Measurements from ENCODE around the gene KREMEN1. TPM values are rescaled to one million over a fixed set of nuclear protein-coding genes. Genes with fewer than 3 reads are reported as not detected.
A peak's percentile ranks its signal among the peaks of the same experiment; 100 is the strongest.

Gene KREMEN1
- total RNA-seq, 1 experiment from 2014 or later: 5.8 TPM

- POLR2A ChIA-PET: interaction anchor here (0.6 kb wide), 1 partner anchor 107 kb away, joined by 3 read pairs; no protein-coding TSS in a partner anchor
Observed at GRCh38 chr22:29070490-29070889, 2.3 kb upstream of the KREMEN1 start.

GRCh38 chr22:29071261-29072045, 1.4 kb upstream of the KREMEN1 start:
- Mint-ChIP-seq H3K4me3 (peak overlapping the region; percentile 65), H3K4me1 (peaks cover 20% of the 10 kb centered on the region), H3K9me3 (no peaks in the 10 kb centered on the region), H3K27ac (no peak overlapping the region), H3K27me3 (ENCODE audit: low read depth) (peaks cover 65% of the 10 kb centered on the region), H3K36me3 (no peaks in the 10 kb centered on the region)
- POLR2A ChIA-PET: no interaction called here
- CTCF ChIA-PET: interaction anchor here (1.5 to 2.5 kb wide), 2 partner anchors 12 to 83 kb away, joined by 7 to 21 read pairs; no protein-coding TSS in a partner anchor
- peak; percentile 13 for ATAC-seq
- TF ChIP-seq, protein P1, sequence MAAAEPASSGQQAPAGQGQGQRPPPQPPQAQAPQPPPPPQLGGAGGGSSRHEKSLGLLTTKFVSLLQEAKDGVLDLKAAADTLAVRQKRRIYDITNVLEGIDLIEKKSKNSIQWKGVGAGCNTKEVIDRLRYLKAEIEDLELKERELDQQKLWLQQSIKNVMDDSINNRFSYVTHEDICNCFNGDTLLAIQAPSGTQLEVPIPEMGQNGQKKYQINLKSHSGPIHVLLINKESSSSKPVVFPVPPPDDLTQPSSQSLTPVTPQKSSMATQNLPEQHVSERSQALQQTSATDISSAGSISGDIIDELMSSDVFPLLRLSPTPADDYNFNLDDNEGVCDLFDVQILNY (CRISPR knock-in tag; IDR thresholded peaks at IDR 0.05): 0 out of 2 replicates have a peak, but pooled peaks have one; percentile 30
- no peak for TF ChIP-seq NFATC4 (CRISPR knock-in tag; IDR thresholded peaks at IDR 0.05)
- peak; percentile 77 for DNase-seq (ENCODE audit: low spot score)

More at GRCh38 chr22:29070490-29070889, 2.3 kb upstream of the KREMEN1 start:
- H3K4me3 Mint-ChIP-seq: peak overlapping the region; percentile 65
- H3K27me3 Mint-ChIP-seq (ENCODE audit: low read depth): peaks cover 59% of the 10 kb centered on the region
- no peak for ATAC-seq
- no peak for TF ChIP-seq FOXP1 (CRISPR knock-in tag; IDR thresholded peaks at IDR 0.05; ENCODE audit: borderline replicate concordance)
- no peak for TF ChIP-seq FOXJ3 (CRISPR knock-in tag; IDR thresholded peaks at IDR 0.05; ENCODE audit: borderline replicate concordance)
- no peak for TF ChIP-seq KAT7 (CRISPR knock-in tag; IDR thresholded peaks at IDR 0.05; ENCODE audit: borderline replicate concordance)
- TF ChIP-seq ZNF121 (CRISPR knock-in tag; IDR thresholded peaks at IDR 0.05): no peak
- no peak for TF ChIP-seq ZNF423 (CRISPR knock-in tag; IDR thresholded peaks at IDR 0.05)
- no peak for TF ChIP-seq GRHL2 (CRISPR knock-in tag; IDR thresholded peaks at IDR 0.05; ENCODE audit: insufficient replicate concordance, severe bottlenecking)
- no peak for TF ChIP-seq HMGA2 (CRISPR knock-in tag; IDR thresholded peaks at IDR 0.05)
- no peak for TF ChIP-seq E2F1 (CRISPR knock-in tag; IDR thresholded peaks at IDR 0.05)
- no peak for TF ChIP-seq TP53 (CRISPR knock-in tag; IDR thresholded peaks at IDR 0.05)
- TF ChIP-seq, protein P2, sequence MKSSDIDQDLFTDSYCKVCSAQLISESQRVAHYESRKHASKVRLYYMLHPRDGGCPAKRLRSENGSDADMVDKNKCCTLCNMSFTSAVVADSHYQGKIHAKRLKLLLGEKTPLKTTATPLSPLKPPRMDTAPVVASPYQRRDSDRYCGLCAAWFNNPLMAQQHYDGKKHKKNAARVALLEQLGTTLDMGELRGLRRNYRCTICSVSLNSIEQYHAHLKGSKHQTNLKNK (CRISPR knock-in tag; IDR thresholded peaks at IDR 0.05): no peak
- TF ChIP-seq ETV6 (CRISPR knock-in tag; IDR thresholded peaks at IDR 0.05): no peak
- no peak for TF ChIP-seq TCF7 (CRISPR knock-in tag; IDR thresholded peaks at IDR 0.05; ENCODE audit: low read depth)
- no peak for TF ChIP-seq ZNF396 (CRISPR knock-in tag; IDR thresholded peaks at IDR 0.05; ENCODE audit: borderline replicate concordance)
- TF ChIP-seq TEAD4 (CRISPR knock-in tag; IDR thresholded peaks at IDR 0.05): no peak
- no peak for TF ChIP-seq ATF1 (CRISPR knock-in tag; IDR thresholded peaks at IDR 0.05)
- TF ChIP-seq, protein P3, sequence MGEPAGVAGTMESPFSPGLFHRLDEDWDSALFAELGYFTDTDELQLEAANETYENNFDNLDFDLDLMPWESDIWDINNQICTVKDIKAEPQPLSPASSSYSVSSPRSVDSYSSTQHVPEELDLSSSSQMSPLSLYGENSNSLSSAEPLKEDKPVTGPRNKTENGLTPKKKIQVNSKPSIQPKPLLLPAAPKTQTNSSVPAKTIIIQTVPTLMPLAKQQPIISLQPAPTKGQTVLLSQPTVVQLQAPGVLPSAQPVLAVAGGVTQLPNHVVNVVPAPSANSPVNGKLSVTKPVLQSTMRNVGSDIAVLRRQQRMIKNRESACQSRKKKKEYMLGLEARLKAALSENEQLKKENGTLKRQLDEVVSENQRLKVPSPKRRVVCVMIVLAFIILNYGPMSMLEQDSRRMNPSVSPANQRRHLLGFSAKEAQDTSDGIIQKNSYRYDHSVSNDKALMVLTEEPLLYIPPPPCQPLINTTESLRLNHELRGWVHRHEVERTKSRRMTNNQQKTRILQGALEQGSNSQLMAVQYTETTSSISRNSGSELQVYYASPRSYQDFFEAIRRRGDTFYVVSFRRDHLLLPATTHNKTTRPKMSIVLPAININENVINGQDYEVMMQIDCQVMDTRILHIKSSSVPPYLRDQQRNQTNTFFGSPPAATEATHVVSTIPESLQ (CRISPR knock-in tag; IDR thresholded peaks at IDR 0.05): no peak
- TF ChIP-seq SMAD4 (CRISPR knock-in tag; IDR thresholded peaks at IDR 0.05): no peak
- TF ChIP-seq ZNF263 (CRISPR knock-in tag; IDR thresholded peaks at IDR 0.05; ENCODE audit: low read depth): no peak
- TF ChIP-seq JUN (CRISPR knock-in tag; IDR thresholded peaks at IDR 0.05): no peak
- no peak for TF ChIP-seq FOXP4 (CRISPR knock-in tag; IDR thresholded peaks at IDR 0.05)
- H3K36me3 Mint-ChIP-seq: no peaks in the 10 kb centered on the region
- CTCF ChIA-PET: no interaction called here
- no peak for DNase-seq (ENCODE audit: low spot score)
- no peak overlapping the region for H3K27ac Mint-ChIP-seq
- peaks cover 20% of the 10 kb centered on the region for H3K4me1 Mint-ChIP-seq
- H3K9me3 Mint-ChIP-seq: no peaks in the 10 kb centered on the region

All from WTC11 (cell line).